ENCODE results near the gene PPP2R2C.

The PPP2R2C gene

DNA sequence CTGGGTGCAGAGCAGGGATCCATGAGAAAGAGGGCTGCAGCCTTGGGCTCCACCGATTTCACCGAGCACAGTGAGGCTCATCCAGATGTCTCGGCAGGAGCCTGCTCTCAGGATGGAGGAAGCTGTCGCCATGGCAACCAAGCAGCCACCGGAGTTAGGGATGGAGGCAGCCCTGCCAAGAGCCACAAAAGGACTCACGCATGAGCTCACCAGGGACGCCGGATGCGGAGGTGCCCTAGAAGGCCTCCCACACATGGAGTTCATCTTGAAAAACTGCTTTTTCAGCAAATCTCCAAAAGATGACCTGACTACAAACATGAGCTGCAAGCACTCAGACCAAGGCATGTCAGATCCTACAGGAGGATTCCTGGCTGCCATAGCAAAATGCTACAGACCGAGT is 112.0 kb downstream of the PPP2R2C start:
- no peak for DNase-seq

DNA sequence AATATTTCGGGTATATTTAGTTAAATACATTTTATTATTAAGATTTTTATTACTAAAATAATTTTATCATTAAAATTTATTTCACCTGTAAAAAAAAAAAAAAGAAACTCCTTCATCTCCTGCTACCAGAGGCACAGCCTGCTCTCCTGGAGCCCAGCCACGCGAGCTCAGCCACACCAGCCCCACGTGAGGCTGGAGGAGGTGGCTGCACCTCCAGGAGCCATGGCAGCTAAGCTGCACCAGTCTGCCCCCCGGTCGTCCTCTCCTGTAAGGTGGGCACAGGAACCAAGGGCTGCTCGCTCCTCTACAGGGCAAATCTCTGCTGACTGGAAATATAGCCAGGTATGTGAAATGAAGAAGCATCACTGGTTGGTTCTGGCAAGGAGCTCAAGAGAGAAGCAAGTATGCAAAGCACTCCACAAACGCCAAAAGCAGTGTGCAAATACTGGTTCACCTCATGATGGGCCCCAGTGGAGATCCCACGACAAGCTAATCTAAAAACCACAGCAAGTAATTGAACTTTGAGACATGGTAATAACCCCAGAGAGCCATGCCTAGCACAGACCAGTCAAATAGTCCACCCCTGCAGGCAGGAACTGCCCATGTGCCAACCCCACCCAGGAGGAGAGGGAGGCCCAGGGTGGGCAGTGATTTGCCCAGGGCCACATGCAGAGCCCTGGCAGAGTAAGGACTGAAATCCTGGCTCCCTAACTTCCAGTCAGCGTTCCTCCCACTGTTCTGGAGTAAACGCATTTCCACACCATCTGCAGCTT is 112.7 kb downstream of the PPP2R2C start:
- no peak for DNase-seq

DNA sequence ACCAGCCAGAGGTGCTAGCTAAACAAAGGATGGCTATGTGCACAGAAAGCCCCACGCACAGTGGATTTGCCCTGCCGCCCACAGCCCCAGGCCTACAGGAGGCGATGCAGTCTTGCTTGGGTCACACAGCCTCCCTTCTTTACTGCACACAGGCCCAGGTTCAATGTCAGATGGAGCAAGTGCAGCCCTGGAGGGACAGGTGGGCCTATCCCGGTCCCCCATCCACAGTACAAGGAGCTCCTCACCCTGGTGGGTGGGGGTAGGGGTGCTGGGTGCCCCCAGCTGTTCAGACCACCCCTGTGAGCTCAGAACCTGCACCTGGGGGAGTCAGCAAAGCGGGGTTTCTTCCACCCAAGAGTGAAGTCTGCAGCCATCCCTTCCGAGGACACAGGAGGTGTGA is 114.9 kb downstream of the PPP2R2C start:
- DNase-seq: no peak

DNA sequence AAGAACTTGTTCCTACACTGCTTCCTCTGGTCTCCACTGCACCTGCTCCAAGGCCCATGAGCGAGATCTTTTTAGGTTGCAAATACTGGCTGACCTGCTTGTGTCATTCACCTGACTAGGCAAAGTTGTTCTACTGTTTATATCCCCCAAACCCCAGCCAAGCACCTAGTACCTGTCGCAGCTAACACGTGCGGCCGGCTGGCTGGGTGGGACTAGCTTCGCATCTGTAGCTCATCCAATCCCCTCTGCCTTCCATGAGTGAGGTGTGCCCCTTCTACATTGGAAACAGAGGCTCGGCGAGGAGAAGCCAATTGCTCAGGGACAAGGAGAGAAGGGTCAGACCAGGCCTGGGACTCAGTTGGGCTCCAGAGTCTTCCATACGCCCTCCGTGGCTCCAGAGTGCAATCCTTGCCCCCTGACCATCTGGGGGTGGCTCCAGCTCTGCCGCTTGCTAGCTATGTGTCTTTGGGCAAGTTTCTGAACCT is 116.3 kb downstream of the PPP2R2C start:
- DNase-seq: no peak

DNA sequence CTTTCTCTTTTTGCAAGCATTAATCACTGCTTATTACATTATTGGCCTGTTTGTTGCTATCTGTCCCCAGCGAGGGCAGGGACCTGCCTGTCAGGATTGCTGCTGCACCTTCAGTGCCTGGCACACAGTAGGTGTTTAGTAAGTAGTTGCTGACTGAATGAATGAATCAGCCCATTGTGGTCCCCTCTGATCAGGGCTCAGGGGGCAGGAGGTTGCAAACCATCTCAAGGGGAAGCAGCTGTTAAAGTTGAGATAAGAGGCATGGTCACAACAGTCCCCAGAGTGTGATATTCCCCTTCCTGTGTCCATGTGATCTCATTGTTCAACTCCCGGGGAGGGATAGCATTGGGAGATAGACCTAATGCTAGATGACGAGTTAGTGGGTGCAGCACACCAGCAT is 117.4 kb downstream of the PPP2R2C start:
- DNase-seq: no peak

DNA sequence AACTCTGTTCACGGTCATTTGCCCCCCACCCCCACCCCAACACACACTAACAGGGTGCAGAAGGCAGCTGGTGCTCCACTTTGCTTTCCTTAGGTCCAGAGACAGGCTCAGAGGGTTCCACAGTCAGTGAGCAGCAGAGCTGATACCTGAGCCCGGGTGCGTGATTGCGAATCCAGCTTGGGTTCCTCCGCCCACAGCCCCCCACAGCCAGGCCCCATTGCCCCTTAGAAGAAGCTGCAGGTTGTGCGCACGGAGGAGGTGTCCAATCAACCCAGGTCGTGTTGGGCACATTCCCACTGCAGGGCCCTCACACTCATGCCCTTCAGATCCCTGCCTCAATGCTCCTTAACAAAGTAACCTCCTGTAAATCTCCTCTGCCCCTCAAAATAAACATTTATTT is 117.8 kb downstream of the PPP2R2C start:
- DNase-seq: no peak

DNA sequence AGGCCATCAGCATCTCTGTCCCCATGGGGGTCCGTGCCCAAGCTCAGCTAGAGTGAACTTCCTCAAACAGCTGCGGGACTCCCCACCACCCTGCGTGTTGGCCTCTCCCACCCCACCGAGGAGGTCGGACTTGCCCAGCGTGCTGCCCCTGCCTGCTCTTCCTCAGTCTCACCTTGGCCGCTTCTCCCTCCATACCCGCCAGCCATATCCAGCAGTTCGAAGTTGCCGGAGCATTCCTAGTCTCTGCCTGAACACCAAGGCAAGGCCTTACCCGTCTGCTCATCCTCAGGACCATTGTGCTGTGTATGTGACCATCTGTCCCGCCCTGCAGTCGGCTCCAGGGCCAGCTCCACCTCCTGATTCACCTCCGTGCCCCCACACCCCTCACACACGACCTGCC is 118.3 kb downstream of the PPP2R2C start:
- no peak for DNase-seq

DNA sequence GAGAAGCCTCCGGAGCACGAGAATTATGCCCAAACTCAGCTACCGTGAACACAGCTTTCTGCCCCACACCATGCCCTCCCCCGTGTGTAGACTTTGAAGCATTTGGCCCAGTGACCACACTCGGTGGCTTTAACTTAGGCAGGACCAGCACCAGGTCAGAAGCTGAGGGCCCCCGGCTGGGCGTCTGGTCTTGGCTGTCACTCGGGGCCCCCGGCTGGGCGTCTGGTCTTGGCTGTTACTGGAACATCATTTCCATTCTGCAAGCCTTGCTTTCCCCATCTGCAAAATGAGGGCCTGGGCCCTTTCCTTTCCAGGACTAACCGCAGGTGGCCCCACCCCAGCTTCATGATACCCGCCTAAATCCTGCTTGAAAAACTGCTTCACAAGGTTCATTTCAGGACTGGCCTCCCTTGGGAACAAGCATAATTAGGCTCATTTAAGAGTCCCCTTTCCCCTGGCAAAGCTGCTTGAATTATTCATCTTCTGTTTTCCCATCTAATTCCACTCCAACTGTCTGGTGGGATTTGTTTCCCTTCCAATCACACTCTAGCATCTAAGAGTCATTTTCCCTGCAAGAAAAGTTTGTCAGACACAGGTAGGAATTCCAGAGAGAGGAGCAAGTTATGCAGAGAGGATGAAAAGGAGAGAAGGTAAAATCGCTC is 120.3 kb downstream of the PPP2R2C start:
- no peak for DNase-seq

DNA sequence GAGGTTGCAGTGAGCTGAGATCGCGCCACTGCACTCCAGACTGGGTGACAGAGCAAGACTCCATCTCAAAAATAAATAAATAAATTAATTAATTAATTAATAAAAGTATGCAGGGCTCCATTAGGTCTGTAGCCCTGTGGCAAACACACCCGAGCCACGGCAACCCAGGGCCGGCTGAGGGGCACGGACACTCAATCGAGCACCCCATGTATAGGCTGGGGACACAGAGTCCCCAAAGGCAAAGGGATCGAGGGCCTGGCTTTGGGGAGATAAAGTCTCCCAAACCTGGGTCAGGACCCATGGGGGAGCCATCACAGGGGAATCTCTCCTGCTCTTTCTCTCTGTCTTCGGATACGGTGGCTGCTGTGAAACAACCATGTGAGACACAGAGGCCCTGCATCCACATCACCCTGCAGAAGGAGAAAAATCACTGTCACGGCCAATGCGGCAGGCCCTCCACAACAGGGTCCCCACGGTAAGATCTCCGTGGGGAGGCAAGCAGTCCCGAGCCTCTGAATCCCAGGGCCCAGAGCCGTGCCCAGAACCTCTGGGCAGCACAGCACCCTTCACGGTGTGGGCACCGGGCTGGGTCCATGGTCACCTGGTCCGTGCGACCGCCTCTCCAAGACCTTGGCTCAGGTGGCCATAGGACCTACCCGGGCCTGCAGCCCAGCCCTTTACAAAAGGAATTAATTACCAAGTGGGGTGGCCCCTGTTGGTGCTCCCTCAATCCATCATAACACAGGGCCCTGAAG is 121.0 kb downstream of the PPP2R2C start:
- no peak for DNase-seq

DNA sequence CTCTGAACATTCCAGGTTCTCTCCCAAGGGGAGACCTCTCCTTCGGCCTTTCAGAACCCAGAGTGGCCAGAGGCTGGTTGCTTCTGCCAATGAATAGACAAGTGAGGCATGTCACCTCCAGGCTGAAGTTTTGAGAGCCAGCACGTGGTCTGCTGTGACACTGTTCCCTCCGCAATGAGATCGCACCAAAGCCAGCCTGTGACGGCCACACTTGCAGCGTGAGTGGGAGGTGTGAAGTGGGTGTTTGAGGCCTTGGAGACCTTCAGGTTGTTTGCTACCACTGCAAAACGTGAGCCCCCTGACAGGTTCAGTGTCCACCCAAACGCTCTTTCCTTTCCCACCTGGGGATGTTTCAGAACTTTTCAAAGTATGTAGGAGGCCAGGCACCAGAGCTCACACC is 121.8 kb downstream of the PPP2R2C start:
- DNase-seq: no peak

DNA sequence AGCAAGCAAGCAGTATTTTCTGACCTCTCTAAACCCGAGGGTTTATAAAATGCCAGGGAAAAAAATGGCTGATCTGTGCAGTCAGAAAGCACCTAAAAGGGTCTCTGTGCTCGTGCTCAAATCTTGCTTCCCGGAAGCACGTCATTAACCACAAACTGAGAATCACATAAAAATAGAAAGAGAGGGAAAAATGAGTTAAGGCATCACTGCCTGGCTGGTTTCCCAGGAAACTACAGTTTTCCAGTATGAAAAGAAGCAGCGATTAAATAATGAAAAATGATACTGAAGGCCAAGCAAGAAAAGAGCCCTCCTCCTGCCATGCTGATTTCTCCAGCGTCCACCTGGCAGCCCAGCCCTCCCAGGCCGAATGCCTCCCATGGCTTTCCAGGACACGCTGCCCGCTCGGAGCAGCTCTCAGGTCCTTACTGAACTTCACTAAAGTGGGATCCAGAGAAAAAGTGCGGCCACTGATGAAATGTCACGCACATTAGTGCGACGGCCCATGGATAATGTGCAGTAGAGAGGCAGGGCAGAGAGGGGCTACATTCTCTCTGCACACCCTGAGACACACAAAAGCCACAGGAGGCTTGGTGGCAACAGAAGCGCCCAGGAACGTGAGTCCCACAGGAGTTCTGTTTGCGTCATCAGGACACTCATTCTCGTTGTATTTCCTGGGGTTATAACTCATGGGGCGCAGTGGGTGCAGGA is 122.4 kb downstream of the PPP2R2C start:
- no peak for DNase-seq

DNA sequence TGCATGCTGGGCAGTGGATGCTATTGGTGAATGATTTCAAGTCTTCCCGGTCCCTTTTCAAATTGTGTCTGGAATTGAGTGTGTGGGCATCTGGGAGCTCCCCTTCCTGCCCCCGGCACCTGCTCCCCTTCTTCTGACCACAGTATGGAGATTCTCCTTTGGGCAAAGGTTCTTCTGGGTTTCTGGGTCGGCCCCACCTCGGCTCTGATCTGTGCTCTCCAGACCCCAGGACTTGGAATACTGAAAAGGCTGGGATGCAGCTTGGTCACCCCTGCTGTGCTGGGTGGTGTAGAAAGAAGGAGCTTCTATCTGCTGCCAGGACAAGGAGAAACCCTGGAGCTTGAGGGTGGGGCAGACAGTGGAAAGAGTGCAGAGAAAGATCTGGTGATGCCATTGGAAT is 124.0 kb downstream of the PPP2R2C start:
- DNase-seq: no peak

DNA sequence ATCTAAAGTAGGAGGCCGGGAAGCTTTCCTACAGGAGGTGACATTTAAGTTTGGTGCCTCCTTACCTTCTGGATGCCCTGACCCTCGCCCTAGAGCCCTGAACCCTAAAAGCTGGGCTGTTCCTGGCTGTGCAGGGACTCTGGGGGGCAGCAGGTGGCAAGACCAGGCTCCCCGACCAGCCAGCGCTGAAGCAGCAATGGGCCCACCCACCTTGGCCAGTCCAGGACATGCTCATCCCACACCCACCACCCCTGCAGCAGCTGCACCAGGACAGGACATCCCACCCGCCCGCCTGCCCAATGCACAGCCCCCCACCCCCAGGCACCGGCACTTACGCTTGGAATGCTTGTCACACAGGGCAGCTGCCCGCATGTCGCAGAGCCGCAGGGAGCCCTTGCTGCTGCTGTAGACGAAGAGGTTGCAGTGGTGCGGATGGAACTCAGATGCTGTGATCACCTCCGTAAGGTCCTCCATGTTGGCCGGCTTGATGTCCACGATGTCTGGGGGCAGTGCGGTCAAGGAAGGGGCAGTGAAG is 124.8 kb downstream of the PPP2R2C start:
- no peak for DNase-seq

DNA sequence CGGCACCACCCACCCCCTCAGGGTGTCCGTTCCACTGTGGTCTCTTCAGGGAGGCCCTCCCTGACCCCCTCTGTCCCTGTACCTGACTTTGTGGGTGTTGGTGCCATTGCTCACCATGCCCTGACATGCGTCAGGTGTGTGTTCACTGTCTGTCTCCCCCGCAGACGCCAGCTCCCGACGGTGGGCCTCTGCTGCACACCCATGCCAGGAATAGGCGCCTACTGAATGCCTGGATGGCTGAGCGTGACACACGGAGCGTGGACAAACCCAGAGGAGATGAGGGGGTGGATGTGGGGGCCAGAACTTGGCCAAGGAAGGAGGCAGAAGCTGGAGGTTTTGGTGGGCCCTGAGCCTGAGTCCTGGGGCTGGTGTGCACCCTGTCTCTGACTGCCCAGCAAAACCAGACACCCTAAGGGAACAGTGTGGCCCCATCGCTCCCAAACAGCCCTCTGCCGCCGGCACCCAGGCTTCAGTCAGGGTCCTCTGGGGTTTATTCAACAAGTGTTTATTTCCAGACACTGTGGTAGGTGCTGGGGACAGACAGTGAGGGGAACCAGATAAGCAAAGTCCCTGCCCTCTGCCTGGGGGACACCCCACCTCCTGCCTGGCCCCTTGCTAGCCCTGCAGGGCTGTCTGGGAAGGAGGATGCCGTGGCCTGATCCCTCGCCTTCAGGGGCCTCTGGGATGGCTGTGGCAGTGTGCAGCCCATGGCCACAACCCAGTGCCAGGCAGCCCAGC is 125.9 kb downstream of the PPP2R2C start:
- no peak for DNase-seq

DNA sequence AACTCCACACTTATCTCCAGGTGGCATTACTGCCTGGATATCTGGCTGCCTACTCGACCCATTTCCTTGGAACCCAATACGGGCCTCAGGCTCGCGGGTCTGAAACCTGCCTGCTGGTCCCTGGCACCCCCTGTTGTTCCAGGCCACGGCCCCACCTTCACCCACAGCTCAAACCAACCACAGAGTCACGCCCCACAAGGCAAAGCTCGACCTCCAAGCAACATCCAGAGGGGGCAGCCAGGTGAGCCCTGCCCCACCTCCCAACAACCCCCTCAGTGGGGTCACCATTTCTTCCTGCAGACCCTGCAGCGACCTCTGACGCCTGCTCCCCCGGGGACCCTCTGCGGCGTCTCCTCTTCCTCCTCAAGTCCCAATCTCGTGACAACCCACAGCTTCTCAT is 126.5 kb downstream of the PPP2R2C start:
- DNase-seq: no peak

DNA sequence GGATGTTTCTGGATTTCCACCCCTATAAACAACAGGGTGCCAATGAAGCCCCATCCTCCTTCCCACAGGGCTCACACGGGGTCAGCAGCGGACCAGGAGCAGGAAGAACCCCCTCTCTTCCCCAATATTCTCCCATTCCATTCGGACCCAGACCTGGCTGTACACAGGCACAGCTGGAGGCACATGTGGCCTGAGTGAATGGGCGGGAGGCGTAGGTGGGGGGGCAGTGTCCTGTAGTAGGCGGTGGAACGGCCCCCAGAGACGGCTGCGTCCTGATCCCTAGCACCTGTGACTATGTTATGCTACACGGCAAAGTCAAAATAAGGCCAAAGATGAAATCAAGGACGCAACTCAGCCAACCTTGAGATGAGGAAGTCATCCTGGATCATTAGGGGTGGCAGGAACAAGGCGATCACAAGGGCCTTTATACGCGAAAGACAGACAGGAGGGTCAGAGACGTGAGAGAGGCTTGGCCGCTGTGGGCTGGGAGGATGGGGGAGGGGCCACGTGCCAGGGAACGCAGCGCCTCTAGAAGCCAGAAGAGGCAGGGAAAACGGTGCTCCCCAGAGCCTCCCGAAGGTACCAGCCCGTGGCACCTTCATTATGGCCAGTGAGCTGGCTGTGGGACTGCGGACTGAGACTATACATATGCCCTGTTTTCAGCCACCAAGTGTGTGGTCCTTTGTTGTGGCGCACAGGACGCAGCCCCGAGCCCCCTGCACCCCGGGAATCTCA is 127.2 kb downstream of the PPP2R2C start:
- no peak for DNase-seq

DNA sequence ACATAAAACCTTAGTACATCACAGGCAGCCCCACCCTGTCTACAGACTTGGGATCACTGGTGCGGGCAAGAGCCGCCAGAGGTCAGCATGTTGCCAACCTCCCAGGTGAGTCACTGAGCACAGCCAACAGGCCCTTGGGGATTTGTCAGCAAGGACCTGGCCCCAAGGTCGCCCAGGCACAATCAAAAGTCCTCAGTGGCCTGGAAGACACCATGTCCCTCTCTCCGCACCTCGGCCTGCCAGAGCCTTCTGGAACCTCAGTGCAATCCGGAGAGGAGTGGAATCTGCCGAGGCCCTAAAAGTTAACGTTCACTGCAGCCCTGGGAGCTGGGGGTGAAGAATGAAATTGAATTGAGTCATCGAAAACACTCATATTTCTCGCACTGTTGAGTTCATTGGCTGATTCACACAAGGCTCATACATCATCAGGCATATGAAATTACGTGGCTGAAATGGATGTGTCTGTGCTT is 128.4 kb downstream of the PPP2R2C start:
- DNase-seq: peak; percentile 72

DNA sequence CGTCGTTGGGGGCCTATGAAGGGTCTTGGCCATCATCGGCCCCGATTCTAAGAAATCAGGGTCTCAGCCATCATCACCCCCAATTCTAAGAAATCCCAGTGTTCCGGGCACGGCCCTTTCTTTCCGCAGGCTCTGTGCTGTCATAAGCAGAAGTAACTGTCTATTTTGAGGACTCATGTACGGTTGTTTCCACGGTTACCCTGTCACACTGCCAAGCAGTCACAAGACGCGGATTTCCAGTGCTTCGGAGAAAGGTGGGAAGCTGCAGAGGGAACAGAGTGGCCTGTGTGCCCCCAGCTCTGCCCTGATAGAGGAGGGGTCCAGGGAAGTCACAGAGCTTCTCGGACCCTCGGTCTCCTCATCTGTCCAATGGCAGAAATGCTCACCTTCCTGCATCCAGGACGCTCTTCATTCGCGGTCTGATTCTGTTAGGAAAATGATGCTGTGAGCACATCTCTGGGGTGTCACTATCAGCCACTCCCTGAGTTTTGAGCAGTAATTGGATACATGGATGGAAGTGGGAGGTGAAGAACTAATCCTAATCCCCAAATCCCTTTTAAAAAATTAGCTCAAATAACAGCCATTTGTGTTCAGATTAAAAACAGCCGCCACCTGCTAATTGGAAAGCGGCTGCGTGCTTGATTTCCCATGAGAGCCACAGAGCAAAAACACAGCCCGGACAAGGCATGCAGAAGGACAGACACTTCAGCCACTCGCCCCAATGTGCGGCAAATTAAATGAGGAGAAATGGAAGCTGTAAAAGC is 129.7 kb downstream of the PPP2R2C start:
- DNase-seq: peak; percentile 48

DNA sequence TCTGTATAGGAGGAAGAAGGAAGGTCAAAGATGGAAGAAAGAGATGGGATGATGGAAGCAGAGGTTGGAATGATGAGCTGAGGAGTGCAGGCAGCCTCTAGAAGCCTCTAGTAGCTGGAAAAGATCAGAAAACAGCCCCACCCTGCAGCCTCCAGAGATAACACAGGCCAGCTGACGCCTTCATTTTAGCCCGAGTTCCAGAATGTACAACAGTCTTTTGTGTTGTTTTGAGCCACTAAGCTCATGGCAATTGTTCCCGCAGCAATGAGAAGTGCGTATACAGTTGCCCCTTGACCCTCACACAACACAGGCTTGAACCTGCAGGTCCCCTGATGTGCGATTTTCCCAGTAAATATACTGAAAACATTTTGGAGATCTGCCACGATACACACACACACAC is 130.7 kb downstream of the PPP2R2C start:
- DNase-seq: no peak

DNA sequence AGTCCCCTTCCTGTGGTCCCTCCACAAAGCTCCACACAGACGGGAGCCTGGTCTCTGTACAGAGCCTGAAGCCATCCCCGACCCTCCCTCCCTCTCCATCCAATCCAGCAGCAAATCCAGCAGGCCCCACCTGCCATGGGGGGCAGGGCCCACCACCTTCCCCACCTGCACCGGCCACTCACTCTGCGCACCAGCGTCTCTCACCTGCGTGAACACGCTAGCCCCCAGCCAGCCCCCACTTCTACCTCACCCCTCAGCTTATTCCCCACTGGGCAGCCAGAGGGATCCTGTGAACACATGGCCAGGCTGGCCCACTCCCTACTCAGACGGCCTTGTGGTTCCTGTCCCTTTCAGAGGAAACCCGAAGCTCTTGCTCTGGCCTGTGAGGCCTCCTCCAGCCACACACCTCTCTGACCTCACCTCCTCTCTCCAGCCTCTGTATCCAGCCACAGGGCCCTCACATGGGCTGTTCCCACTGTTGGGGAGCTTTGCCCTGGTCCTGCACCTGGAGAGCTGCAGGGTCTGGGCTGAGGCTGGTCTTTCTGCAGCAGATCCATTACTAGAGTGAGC is 131.9 kb downstream of the PPP2R2C start:
- no peak for DNase-seq
